ENCODE results near the gene CDIP1. TPM values are rescaled to one million over a fixed set of nuclear protein-coding genes. Genes with fewer than 3 reads are reported as not detected.

The CDIP1 gene
- total RNA-seq, 2 donors from 2014 or later: 21.1 to 30.6 TPM

DNA sequence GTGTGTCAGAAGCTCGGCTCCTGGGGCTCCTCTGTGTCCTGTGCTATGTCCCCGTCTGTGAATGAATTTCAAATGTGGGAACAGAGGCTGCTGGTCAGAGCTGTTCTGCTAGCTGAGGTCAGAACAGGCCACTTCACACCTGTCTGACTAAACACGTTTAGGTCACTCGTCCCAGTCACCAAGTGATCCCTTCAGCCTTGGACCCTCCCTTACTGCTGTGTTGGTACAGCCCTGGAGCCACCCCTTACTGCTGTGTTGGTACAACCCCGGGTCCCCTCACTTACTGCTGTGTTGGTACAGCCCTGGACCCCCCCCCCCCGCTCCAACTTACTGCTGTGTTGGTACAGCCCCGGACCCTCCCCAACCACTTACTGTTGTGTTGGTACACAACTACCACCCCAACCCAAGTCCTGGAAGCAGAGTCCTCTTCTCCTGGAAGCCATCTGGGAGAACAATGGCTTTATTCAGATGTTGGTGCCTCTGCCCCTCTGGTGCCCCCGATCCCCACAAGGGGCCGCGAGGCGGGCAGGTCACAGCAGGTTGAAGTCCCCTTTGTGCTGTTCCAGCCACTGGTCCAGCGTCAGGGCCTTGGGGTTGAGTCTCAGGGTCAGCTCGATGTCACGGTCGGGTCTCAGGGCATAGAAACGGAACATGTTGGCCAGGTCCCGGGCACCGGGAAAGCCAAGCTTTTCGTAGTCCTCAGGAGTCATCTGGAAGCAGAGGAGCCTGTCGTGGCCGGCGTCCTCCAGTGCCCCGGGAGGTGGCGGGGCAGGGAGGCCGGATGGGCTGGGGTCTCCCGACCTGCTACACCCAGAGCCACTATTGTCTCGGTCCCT lies 77.1 kb downstream of the CDIP1 start:
- no peak overlapping the region for H3K27ac ChIP-seq
- DNase-seq (ENCODE audit: low spot score): no peak

GRCh38 chr16:4460936-4461249 lies 77.7 kb downstream of the CDIP1 start:
- Histone ChIP-seq H3K36me3 (peaks cover 2 to 12% of the 10 kb centered on the region in 2 donors), H3K27me3 (replicated peaks; ENCODE audit: insufficient read depth) (no peaks in the 10 kb centered on the region), H3K27ac (no peak overlapping the region), H3K4me3 (no peak overlapping the region), H3K9me3 (no peaks in the 10 kb centered on the region), H3K4me1 (replicated peaks) (no peaks in the 10 kb centered on the region)
- TF ChIP-seq, protein P1, sequence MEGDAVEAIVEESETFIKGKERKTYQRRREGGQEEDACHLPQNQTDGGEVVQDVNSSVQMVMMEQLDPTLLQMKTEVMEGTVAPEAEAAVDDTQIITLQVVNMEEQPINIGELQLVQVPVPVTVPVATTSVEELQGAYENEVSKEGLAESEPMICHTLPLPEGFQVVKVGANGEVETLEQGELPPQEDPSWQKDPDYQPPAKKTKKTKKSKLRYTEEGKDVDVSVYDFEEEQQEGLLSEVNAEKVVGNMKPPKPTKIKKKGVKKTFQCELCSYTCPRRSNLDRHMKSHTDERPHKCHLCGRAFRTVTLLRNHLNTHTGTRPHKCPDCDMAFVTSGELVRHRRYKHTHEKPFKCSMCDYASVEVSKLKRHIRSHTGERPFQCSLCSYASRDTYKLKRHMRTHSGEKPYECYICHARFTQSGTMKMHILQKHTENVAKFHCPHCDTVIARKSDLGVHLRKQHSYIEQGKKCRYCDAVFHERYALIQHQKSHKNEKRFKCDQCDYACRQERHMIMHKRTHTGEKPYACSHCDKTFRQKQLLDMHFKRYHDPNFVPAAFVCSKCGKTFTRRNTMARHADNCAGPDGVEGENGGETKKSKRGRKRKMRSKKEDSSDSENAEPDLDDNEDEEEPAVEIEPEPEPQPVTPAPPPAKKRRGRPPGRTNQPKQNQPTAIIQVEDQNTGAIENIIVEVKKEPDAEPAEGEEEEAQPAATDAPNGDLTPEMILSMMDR (IDR thresholded peaks at IDR 0.05): no peak
- TF ChIP-seq POLR2AphosphoS5 (IDR thresholded peaks at IDR 0.05) (no peak), POLR2A (IDR thresholded peaks at IDR 0.05) (no peak)
- WGBS: 74% methylated on average over 5 of the region's 5 CpGs
- intact Hi-C loops (cut with DNase I): no loop called here
- no peak for DNase-seq (ENCODE audit: low spot score)

More for the DNA sequence above, 77.1 kb downstream of the CDIP1 start:
- Histone ChIP-seq H3K4me3 (no peak overlapping the region), H3K36me3 (peaks cover 3 to 12% of the 10 kb centered on the region in 2 donors), H3K4me1 (replicated peaks) (no peaks in the 10 kb centered on the region), H3K27me3 (replicated peaks; ENCODE audit: insufficient read depth) (no peaks in the 10 kb centered on the region), H3K9me3 (no peaks in the 10 kb centered on the region)
- no peak for TF ChIP-seq POLR2AphosphoS5 (IDR thresholded peaks at IDR 0.05)
- no peak for TF ChIP-seq POLR2A (IDR thresholded peaks at IDR 0.05)
- TF ChIP-seq, protein P1 (IDR thresholded peaks at IDR 0.05): no peak
- WGBS: 61% methylated on average over 26 of the region's 27 CpGs
- intact Hi-C loops (cut with DNase I): no loop called here

Other genes with a start within 250 kb of the CDIP1 start
- gene GLIS2, start 222.7 kb downstream of the CDIP1 start, total RNA-seq: 10 to 100 TPM in 1 of 2 donors, 1 to 10 TPM in 1; 3.8 to 10.5 TPM
- 100 to 1,000 TPM in 1 of 2 donors, 10 to 100 TPM in 1; 28.6 to 100 TPM for gene PAM16, start 187.5 kb downstream of the CDIP1 start, total RNA-seq
- gene VASN, start 166.9 kb downstream of the CDIP1 start, total RNA-seq: 10 to 100 TPM; 13.1 to 97.4 TPM
- gene CORO7, start 122.2 kb downstream of the CDIP1 start, total RNA-seq: 100 to 1,000 TPM in 1 of 2 donors, 10 to 100 TPM in 1; 24.1 to 122 TPM
- 10 to 100 TPM; 47.6 to 60.0 TPM for gene DNAJA3, start 112.9 kb downstream of the CDIP1 start, total RNA-seq
- gene NMRAL1, start 64.1 kb downstream of the CDIP1 start, total RNA-seq: 10 to 100 TPM; 40.8 to 90.9 TPM
- 10 to 100 TPM; 39.9 to 70.8 TPM for gene HMOX2, start 62.4 kb downstream of the CDIP1 start, total RNA-seq
- gene C16orf96, start 17.6 kb upstream of the CDIP1 start, total RNA-seq: 1 to 10 TPM in 1 of 2 donors, under 1 TPM in 1; 0.27 to 3.8 TPM
- gene UBALD1, start 76.1 kb upstream of the CDIP1 start, total RNA-seq: 10 to 100 TPM; 14.5 to 22.1 TPM
- 100 to 1,000 TPM in 1 of 2 donors, 10 to 100 TPM in 1; 59.6 to 101 TPM for gene MGRN1, start 86.1 kb upstream of the CDIP1 start, total RNA-seq
- gene NUDT16L1, start 154.8 kb upstream of the CDIP1 start, total RNA-seq: 10 to 100 TPM; 57.4 to 75.3 TPM
- 10 to 100 TPM; 19.1 to 42.9 TPM for gene ANKS3, start 195.5 kb upstream of the CDIP1 start, total RNA-seq
- 10 to 100 TPM in 1 of 2 donors, 1 to 10 TPM in 1; 7.1 to 21.9 TPM for gene DNAAF8, start 195.8 kb upstream of the CDIP1 start, total RNA-seq
- 10 to 100 TPM; 29.2 to 33.8 TPM for gene ZNF500, start 228.4 kb upstream of the CDIP1 start, total RNA-seq
- gene SEPTIN12, start 249.6 kb upstream of the CDIP1 start, total RNA-seq: 10 to 100 TPM in 1 of 2 donors, not detected in 1; 10.8 TPM

All from prostate gland (tissue), 2 donors.